Kidney (tissue), 14 donors: ENCODE measurements around the gene DSTYK. TPM values are rescaled to one million over a fixed set of nuclear protein-coding genes. Genes with fewer than 3 reads are reported as not detected.

Experiments
- DNase-seq, 5 donors: peaks; one replicate each; pipeline ENCODE4 v3.0.0-alpha.2; 2013 to 2020
- FAIRE-seq: peaks from 2 replicates; lab custom pipeline; 2012; peaks lifted over from hg19 to GRCh38; lab: Jason Lieb, UNC
- H3K27ac ChIP-seq, 2 donors: one replicate each; pipeline ENCODE4 v1.7.0; 2013; ENCODE audit warnings: low read depth in 2 of 2, low read length in 2 of 2, inconsistent platforms in 1 of 2
- H3K27me3 ChIP-seq: one replicate; pipeline ENCODE4 v1.7.1; 2013; ENCODE audit warnings: low read length, inconsistent platforms; ENCODE audit not compliant: control insufficient read depth, insufficient read depth
- H3K36me3 ChIP-seq, 3 donors: one replicate each; pipeline versions ENCODE4 v1.7.0 to v1.7.1; 2013; ENCODE audit warnings: low read length in 3 of 3, control low read depth in 1 of 3, inconsistent platforms in 1 of 3; ENCODE audit not compliant: insufficient read depth in 3 of 3, control insufficient read depth in 2 of 3
- H3K4me1 ChIP-seq, 3 donors: one replicate each; pipeline versions ENCODE4 v1.7.0 to v1.7.1; 2013; ENCODE audit warnings: low read length in 3 of 3, inconsistent platforms in 1 of 3, low read depth in 1 of 3; ENCODE audit not compliant: control insufficient read depth in 2 of 3, insufficient read depth in 2 of 3
- H3K4me3 ChIP-seq, 3 donors: one replicate each; pipeline versions ENCODE4 v1.7.0 to v1.8.1; 2013; ENCODE audit warnings: low read length in 3 of 3, control low read depth in 1 of 3, inconsistent platforms in 1 of 3
- H3K9ac ChIP-seq, 3 donors: one replicate each; pipeline versions ENCODE4 v1.7.0 to v1.7.1; 2013; ENCODE audit warnings: low read length in 3 of 3, control low read depth in 1 of 3, inconsistent platforms in 1 of 3
- H3K9me3 ChIP-seq, 3 donors: one replicate each; pipeline versions ENCODE4 v1.7.0 to v1.7.1; 2013; ENCODE audit warnings: low read length in 3 of 3, control low read depth in 1 of 3, inconsistent platforms in 1 of 3; ENCODE audit not compliant: control insufficient read depth in 2 of 3, insufficient read depth in 1 of 3
- intact Hi-C: fragments of 100-400 bp; cut with DNase I; formaldehyde crosslinking; loops from one replicate; pipeline ENCODE4 v1.11.1; 2022
- polyA plus RNA-seq: library from polyadenylated mRNA; stranded (reverse); fragments of 350-450 nt; fragmentation: Illumina TruSeq; extraction: RNeasy Lipid Tissue Mini Kit (QIAGEN cat#74804); gene quantifications from one replicate; pipeline ENCODE4 v1.2.3, GENCODE V29; 2014; ENCODE audit warnings: low read depth, low replicate concordance; ENCODE audit not compliant: insufficient read depth
- total RNA-seq: library from RNA; stranded (reverse); fragmentation: NEBNext Ultra II Directional; extraction: Animal tissue kit (Norgen Biotek cat#: 25700); gene quantifications from one replicate; pipeline ENCODE4 v1.2.1, GENCODE V29; 2021
- TF ChIP-seq, protein P1 (sequence below): IDR thresholded peaks from 3 replicates; pipeline ENCODE4 v1.5.1; 2012; ENCODE audit warnings: mild to moderate bottlenecking, moderate library complexity, borderline replicate concordance; ENCODE audit not compliant: insufficient read depth; ENCODE audit errors: extremely low read depth
- donor health status: control.
- donor health status: control.
- donor health status: control.
- donor health status: control.
- donor health status: control.
- donor health status: DM: yes; HTN: yes; CAD: no.
- donor health status: Normal renal cell carcinoma (clear cell type).

Gene DSTYK
- total and polyA plus RNA-seq, 2 donors from 2014 or later = 5.6 to 17.8 TPM

DNA sequence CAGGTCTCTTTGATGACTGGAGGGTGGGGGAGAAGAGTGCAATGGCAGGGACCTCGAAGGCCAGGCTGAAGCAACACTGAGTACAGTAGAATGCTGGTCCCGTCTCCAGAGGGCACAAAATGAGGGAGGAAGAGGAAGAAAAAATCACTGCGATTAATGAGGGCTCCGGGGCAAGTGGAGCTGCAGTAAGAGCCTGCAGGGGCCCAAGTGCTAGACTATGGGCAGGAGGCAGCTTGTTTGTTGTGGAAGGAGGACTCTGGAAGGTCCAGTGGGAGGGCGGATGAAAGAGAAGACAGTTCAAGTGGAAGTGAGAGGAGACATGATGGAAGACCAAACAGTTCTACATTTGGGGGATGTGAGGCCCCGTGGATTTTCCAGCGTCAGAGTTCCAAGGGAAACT, 33.6 kb upstream of the DSTYK start:
- intact Hi-C loops = no loop called here
- TF ChIP-seq, protein P1, sequence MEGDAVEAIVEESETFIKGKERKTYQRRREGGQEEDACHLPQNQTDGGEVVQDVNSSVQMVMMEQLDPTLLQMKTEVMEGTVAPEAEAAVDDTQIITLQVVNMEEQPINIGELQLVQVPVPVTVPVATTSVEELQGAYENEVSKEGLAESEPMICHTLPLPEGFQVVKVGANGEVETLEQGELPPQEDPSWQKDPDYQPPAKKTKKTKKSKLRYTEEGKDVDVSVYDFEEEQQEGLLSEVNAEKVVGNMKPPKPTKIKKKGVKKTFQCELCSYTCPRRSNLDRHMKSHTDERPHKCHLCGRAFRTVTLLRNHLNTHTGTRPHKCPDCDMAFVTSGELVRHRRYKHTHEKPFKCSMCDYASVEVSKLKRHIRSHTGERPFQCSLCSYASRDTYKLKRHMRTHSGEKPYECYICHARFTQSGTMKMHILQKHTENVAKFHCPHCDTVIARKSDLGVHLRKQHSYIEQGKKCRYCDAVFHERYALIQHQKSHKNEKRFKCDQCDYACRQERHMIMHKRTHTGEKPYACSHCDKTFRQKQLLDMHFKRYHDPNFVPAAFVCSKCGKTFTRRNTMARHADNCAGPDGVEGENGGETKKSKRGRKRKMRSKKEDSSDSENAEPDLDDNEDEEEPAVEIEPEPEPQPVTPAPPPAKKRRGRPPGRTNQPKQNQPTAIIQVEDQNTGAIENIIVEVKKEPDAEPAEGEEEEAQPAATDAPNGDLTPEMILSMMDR = no peak
- Histone ChIP-seq H3K27me3 (no peaks in the 10 kb centered on the region), H3K4me1 (peaks cover 0 to 8% (median 3%) of the 10 kb centered on the region in 3 donors), H3K27ac (no peak overlapping the region), H3K9me3 (no peaks in the 10 kb centered on the region), H3K4me3 (no peak overlapping the region), H3K36me3 (no peaks in the 10 kb centered on the region), H3K9ac (no peak overlapping the region)
- DNase-seq (no peak), FAIRE-seq (no peak)

DNA sequence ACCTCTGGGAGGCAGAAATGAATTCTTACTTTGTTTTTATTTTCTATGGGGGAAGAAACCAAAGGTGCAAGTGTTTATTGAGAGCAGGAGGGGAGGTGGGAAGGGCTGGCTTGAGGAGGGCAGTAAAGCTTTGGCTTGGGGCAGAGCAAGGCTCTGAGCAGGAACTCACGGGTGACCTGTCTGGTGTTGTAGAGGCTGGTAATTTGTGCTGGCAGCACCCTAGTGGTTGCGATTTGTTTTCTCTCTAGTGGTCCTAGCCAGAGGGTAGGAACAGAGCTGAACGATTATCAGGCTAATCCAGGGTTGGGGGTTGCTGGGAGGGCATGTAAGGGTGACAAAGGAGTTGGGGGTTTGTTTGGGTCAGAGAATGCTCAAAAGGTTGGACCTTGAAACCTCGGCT, 32.9 kb upstream of the DSTYK start:
- Histone ChIP-seq H3K9ac (no peak overlapping the region), H3K27me3 (no peaks in the 10 kb centered on the region), H3K4me3 (no peak overlapping the region), H3K27ac (no peak overlapping the region), H3K36me3 (no peaks in the 10 kb centered on the region), H3K9me3 (no peaks in the 10 kb centered on the region), H3K4me1 (peaks cover 0 to 5% (median 3%) of the 10 kb centered on the region in 3 donors)
- DNase-seq = no peak
- TF ChIP-seq, protein P1 = no peak
- intact Hi-C loops = no loop called here
- FAIRE-seq = no peak

DNA sequence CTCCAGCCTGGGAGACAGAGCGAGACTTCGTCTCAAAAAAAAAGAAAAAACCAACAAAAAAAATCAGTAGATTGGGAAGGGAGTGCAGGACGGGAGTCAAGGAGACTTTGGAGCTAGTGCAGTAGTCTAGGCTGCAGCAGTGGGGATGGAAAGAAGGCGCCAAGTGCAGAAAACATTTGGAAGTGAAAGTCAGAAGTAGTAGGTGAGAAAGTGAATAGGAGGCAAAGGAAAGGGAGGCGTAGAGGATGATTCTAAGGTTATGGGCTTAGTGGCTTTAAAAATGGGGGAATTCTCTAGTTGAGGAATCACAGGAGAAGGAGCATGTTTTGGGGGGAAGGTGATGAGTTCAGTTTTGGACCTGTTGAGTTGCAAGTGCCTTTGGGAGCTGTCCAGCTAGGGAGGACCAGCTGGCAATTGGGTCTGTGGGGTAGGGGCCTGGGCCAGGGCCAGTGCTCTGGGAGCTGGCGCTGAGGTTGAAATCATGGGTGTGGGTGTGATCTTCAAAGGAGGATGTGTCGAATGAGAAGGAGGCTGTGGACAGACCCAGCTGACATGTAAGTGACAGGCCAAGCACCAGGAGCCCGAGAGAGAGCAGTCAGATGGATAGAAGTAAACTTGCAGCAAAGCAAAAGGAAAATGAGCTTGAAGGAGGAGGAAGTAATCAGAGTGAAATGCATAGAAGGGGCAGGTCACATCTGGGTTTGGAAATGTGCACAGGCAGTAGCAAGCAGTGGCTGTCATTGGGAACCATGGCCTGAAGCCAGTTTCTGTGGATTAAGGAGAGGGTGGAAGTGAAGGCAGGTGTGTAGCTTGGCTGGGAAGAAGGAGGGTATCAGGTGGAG, 32.1 kb upstream of the DSTYK start:
- Histone ChIP-seq H3K4me3 (no peak overlapping the region), H3K27ac (no peak overlapping the region), H3K9me3 (no peaks in the 10 kb centered on the region), H3K36me3 (no peaks in the 10 kb centered on the region), H3K4me1 (no peaks in the 10 kb centered on the region), H3K27me3 (no peaks in the 10 kb centered on the region), H3K9ac (no peak overlapping the region)
- DNase-seq (no peak), FAIRE-seq (no peak)
- intact Hi-C loops = no loop called here
- TF ChIP-seq, protein P1 = no peak
